DND-41 (cell line): ENCODE measurements around the gene SLC6A1.

ENCODE experiments used
- ATAC-seq: fragments of 200-7000 bp; cut with Tn5 transposase; 3 replicates; pipeline ENCODE4 v1.9.1; 2021; ENCODE audit warnings: low read depth; ENCODE audit not compliant: insufficient read depth
- DNase-seq: peaks from one replicate; pipeline ENCODE4 v3.0.0-alpha.2; 2020
- H2AFZ ChIP-seq: 2 replicates; pipeline ENCODE4 v1.6.0; 2012; ENCODE audit warnings: low read depth, low read length
- H3K27ac ChIP-seq: 2 replicates; pipeline ENCODE4 v1.5.1; 2012; ENCODE audit warnings: low read length, inconsistent platforms
- H3K27me3 ChIP-seq: fragments of 200-600 bp; sonication (generic); 2 replicates; pipeline ENCODE4 v1.6.0; 2012; ENCODE audit warnings: low read length, mild to moderate bottlenecking, inconsistent platforms; ENCODE audit not compliant: insufficient read depth, poor library complexity
- H3K36me3 ChIP-seq: 2 replicates; pipeline ENCODE4 v1.5.1; 2012; ENCODE audit warnings: low read length, inconsistent platforms; ENCODE audit not compliant: insufficient read depth
- H3K4me1 ChIP-seq: 2 replicates; pipeline ENCODE4 v1.5.1; 2012; ENCODE audit warnings: mild to moderate bottlenecking, low read length; ENCODE audit not compliant: insufficient read depth
- H3K4me2 ChIP-seq: 2 replicates; pipeline ENCODE4 v1.6.0; 2012; ENCODE audit warnings: mild to moderate bottlenecking, moderate library complexity, low read length, inconsistent platforms; ENCODE audit not compliant: insufficient read depth
- H3K4me3 ChIP-seq, 2 experiments: fragments of 200-600 bp in 1 of 2; shearing (Covaris generic) in 1 of 2; 2 replicates each; pipeline ENCODE4 v1.5.1; 2012 to 2016; ENCODE audit warnings: inconsistent platforms in 2 of 2, low read length in 2 of 2, mild to moderate bottlenecking in 2 of 2, low read depth in 1 of 2, moderate library complexity in 1 of 2
- H3K79me2 ChIP-seq: 2 replicates; pipeline ENCODE4 v1.6.0; 2012; ENCODE audit warnings: low read length, inconsistent platforms; ENCODE audit not compliant: insufficient read depth
- H3K9ac ChIP-seq: 2 replicates; pipeline ENCODE4 v1.6.0; 2012; ENCODE audit warnings: low read depth, mild to moderate bottlenecking, inconsistent platforms, low read length, moderate library complexity
- H3K9me3 ChIP-seq: 2 replicates; pipeline ENCODE4 v1.5.1; 2012; ENCODE audit warnings: low read length, moderate library complexity, mild to moderate bottlenecking, inconsistent platforms; ENCODE audit not compliant: insufficient read depth, severe bottlenecking
- H4K20me1 ChIP-seq: 2 replicates; pipeline ENCODE4 v1.6.0; 2012; ENCODE audit warnings: low read length; ENCODE audit not compliant: insufficient read depth
- EZH2 ChIP-seq: IDR thresholded peaks from 3 replicates; pipeline ENCODE4 v1.6.1; 2012; ENCODE audit warnings: borderline replicate concordance, low read depth, mild to moderate bottlenecking, moderate library complexity, low read length, inconsistent platforms; ENCODE audit not compliant: severe bottlenecking
- TF ChIP-seq, protein P1 (sequence below): IDR thresholded peaks from 2 replicates; pipeline ENCODE4 v1.5.1; 2012; ENCODE audit warnings: borderline replicate concordance, low read length, moderate library complexity, mild to moderate bottlenecking; ENCODE audit not compliant: poor library complexity, severe bottlenecking; ENCODE audit errors: extremely low read depth

Gene SLC6A1

DNA sequence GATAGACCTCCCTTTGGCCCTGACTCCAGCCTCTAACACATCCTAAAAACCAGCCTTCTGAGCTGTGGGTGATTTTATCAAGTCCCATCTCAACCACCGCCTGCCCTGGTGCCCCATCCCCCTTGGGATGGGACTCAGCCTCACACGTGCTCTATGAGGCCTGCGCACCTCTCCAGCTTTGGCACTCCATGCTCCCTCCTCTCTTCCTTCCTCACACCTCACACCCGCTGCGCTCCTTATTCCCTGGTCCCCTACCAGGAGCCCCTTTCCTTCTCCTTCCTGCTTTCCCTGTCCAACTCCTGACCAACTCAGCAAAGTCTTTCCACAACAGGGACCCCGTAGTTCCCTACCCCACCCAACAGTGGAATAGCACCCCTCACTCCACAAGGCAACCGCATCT lies 18.4 kb upstream of the SLC6A1 start:
- no peaks in the 10 kb centered on the region for H3K9me3 ChIP-seq
- no peak overlapping the region for H2AFZ ChIP-seq
- no peak for DNase-seq

DNA sequence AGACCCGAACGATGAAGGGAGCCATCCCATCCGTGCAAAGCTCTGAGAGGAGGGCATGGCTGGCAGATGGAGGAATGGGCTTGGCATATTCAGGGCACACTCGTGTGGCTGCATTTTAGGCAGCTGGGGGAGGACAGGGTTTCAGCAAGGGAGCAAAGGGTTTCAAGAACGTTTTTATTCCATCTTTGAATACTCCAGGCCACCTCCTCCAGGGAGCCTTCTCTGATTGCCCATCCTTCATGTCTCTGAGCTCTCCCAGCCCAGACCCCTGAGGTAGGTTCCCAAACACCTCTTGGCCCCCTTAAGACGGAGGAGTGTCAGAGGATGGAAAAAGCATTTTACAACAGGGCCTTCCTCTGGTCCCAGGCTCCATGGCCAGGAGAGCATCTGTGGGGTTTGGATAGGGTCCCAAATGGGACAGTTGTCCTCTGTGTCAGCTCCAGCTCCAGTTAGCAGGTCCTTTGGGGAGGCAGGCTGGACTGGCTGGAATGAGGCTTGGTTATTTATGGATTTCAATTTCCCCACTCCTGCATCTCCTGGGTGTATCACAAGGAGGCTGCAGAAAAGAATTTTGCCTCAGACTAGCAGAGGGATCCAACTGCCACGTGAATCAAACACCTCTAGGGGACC lies 17.7 kb upstream of the SLC6A1 start:
- H2AFZ ChIP-seq: no peak overlapping the region
- H3K79me2 ChIP-seq: no peaks in the 10 kb centered on the region
- H3K9ac ChIP-seq: no peak overlapping the region
- H3K36me3 ChIP-seq: no peaks in the 10 kb centered on the region
- no peak overlapping the region for H3K4me2 ChIP-seq
- no peak for DNase-seq
- TF ChIP-seq EZH2: no peak
- TF ChIP-seq, protein P1, sequence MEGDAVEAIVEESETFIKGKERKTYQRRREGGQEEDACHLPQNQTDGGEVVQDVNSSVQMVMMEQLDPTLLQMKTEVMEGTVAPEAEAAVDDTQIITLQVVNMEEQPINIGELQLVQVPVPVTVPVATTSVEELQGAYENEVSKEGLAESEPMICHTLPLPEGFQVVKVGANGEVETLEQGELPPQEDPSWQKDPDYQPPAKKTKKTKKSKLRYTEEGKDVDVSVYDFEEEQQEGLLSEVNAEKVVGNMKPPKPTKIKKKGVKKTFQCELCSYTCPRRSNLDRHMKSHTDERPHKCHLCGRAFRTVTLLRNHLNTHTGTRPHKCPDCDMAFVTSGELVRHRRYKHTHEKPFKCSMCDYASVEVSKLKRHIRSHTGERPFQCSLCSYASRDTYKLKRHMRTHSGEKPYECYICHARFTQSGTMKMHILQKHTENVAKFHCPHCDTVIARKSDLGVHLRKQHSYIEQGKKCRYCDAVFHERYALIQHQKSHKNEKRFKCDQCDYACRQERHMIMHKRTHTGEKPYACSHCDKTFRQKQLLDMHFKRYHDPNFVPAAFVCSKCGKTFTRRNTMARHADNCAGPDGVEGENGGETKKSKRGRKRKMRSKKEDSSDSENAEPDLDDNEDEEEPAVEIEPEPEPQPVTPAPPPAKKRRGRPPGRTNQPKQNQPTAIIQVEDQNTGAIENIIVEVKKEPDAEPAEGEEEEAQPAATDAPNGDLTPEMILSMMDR: no peak
- no peak for ATAC-seq
- peaks cover 5% of the 10 kb centered on the region; the same call in 1 of the 2 replicates for H4K20me1 ChIP-seq
- no peaks in the 10 kb centered on the region for H3K27me3 ChIP-seq
- no peak overlapping the region for H3K4me3 ChIP-seq
- no peak overlapping the region for H3K27ac ChIP-seq
- H3K9me3 ChIP-seq: no peaks in the 10 kb centered on the region
- no peaks in the 10 kb centered on the region for H3K4me1 ChIP-seq

More for the DNA sequence above, 18.4 kb upstream of the SLC6A1 start:
- Histone ChIP-seq H3K27ac (no peak overlapping the region), H4K20me1 (peaks cover 5% of the 10 kb centered on the region; the same call in 1 of the 2 replicates), H3K9ac (no peak overlapping the region), H3K79me2 (no peaks in the 10 kb centered on the region), H3K36me3 (no peaks in the 10 kb centered on the region), H3K4me3 (no peak overlapping the region), H3K4me2 (no peak overlapping the region), H3K4me1 (no peaks in the 10 kb centered on the region), H3K27me3 (peaks cover 4% of the 10 kb centered on the region)
- TF ChIP-seq, protein P1: no peak
- no peak for TF ChIP-seq EZH2
- ATAC-seq: no peak

DNA sequence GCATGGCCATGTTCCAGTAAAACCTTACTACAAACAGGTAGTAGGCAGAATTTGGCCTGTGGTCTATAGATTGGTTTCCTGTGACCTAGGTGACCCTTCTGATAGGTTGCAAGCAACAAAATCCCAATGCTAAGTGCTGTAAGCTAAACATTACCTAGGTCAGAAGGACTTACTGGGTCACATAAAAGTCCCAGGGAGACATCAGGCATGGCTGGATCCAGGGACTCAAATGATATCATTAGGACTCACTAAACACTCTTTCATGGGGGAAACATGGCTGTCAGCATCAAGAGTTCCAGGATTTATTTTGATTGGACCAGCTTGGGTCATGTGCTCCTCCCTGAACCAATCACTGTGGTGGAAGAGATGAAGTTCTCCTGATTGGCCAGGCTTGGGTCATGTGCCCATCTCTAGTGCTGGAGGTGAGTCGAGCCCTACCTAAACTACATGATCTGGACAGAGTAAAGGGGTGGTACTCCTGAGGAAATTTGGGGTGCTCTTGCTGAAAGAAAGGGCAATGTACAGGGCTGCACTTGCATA lies 16.8 kb upstream of the SLC6A1 start:
- no peak for DNase-seq
- H3K27me3 ChIP-seq: no peaks in the 10 kb centered on the region
- ATAC-seq: no peak
- H4K20me1 ChIP-seq: peaks cover 5% of the 10 kb centered on the region; the same call in 1 of the 2 replicates
- no peak overlapping the region for H3K27ac ChIP-seq
- no peaks in the 10 kb centered on the region for H3K9me3 ChIP-seq
- no peak for TF ChIP-seq EZH2
- TF ChIP-seq, protein P1: no peak
- H3K36me3 ChIP-seq: no peaks in the 10 kb centered on the region
- no peak overlapping the region for H3K9ac ChIP-seq
- H3K4me3 ChIP-seq: no peak overlapping the region
- no peaks in the 10 kb centered on the region for H3K4me1 ChIP-seq
- H3K79me2 ChIP-seq: no peaks in the 10 kb centered on the region
- H3K4me2 ChIP-seq: no peak overlapping the region
- H2AFZ ChIP-seq: no peak overlapping the region
